GM13976 (cell line): ENCODE measurements around the gene CCDC102A.
"Not testable (repeated sequence)": the region's sequence is repeated elsewhere in the genome, so short reads cannot be mapped to it uniquely, and the experiment has no call there.

Source experiments
- DNase-seq: peaks from one replicate; pipeline ENCODE4 v3.0.0; 2012; ENCODE audit warnings: low spot score
- CTCF ChIP-seq: IDR thresholded peaks from 2 replicates; pipeline ENCODE4 v1.5.1; 2012; ENCODE audit warnings: borderline replicate concordance, mild to moderate bottlenecking; ENCODE audit not compliant: insufficient read depth; ENCODE audit errors: extremely low read depth, missing control alignments, control extremely low read depth
- in situ Hi-C: fragments of 300-500 bp; cut with MboI; formaldehyde crosslinking; loops from one replicate; pipeline ENCODE4 v1.12.0; 2022; ENCODE audit warnings: low sequenced_read_pairs, mixed read lengths, inconsistent platforms; ENCODE audit not compliant: unreplicated experiment

CCDC102A gene

GRCh38 chr16:57501492-57501891 lies 34.9 kb downstream of the CCDC102A start:
- DNase-seq: no peak
- TF ChIP-seq CTCF: no peak
- in situ Hi-C loops: no loop called here

- in situ Hi-C loops: no loop called here
- no peak for DNase-seq
- no peak for TF ChIP-seq CTCF
Observed at GRCh38 chr16:57500578-57501111, 35.7 kb downstream of the CCDC102A start.

DNA sequence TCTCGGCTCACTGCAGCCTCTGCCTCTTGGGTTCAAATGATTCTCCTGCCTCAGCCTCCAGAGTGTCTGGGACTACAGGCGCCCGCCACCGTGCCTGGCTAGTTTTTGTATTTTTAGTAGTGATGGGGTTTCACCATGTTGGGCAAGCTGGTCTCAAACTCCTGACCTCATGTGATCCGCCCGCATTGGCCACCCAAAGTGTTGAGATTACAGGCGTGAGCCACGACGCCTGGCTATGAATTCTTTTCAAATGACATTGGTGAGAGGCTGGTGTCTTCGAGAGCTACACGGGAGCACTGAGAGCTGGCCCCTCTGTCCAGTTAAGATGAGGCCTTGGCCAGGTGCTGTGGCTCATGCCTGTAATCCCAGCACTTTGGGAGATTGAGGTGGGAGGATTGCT lies 36.4 kb downstream of the CCDC102A start:
- DNase-seq, in situ Hi-C loops: not testable (repeated sequence)

DNA sequence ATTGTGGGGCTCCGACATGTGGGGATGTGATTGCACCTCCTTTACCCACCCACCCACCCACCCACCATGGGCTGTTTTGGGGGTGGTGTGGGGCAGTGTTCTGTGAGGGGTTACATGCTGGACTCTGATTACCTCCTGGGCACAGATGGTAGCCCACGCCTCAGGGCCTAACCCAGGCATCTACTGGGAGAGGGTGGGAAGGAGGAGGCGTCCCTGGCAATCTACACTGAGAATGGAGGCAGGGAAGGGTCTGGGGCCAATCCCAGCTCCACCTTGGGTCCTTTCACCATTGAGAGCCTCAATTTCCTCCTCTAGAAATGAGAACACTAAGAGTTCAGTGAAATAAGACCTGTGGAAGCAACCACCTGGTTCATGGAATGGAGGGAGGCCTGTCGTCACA lies 38.3 kb downstream of the CCDC102A start:
- DNase-seq: no peak
- no peak for TF ChIP-seq CTCF
- in situ Hi-C loops: no loop called here

- in situ Hi-C loops: no loop called here
- TF ChIP-seq CTCF: no peak
- no peak for DNase-seq
Observed at GRCh38 chr16:57497121-57497520, 39.2 kb downstream of the CCDC102A start.

- in situ Hi-C loops: no loop called here
- DNase-seq: no peak
- TF ChIP-seq CTCF: no peak
Observed at GRCh38 chr16:57493767-57494166, 42.6 kb downstream of the CCDC102A start.

- in situ Hi-C loops: no loop called here
- no peak for TF ChIP-seq CTCF
- no peak for DNase-seq
Observed at GRCh38 chr16:57489229-57489628, 47.1 kb downstream of the CCDC102A start.
